Suprapubic skin (tissue), 4 donors: Measurements from ENCODE around the gene TIGD7.

Experiments used
- EP300 ChIP-seq: sonication (generic); formaldehyde crosslinking; IDR thresholded peaks from one replicate; pipeline ENCODE4 v1.6.1; 2017; ENCODE audit warnings: antibody characterized with exemption
- POLR2A ChIP-seq, 2 donors: fragments of 450-650 bp; IDR thresholded peaks; one replicate each; pipeline ENCODE4 v1.6.1; 2017; ENCODE audit warnings: antibody characterized with exemption in 2 of 2, mild to moderate bottlenecking in 2 of 2, moderate library complexity in 2 of 2
- POLR2AphosphoS5 ChIP-seq, 3 donors: sonication (generic); formaldehyde crosslinking; IDR thresholded peaks; one replicate each; pipeline ENCODE4 v1.6.1; 2017; ENCODE audit warnings: antibody characterized with exemption in 3 of 3
- TF ChIP-seq, protein P1 (sequence below), 2 donors: fragments of 200-600 bp in 1 of 2; fragments of 450-650 bp in 1 of 2; sonication (generic) in 1 of 2; IDR thresholded peaks; one replicate each; pipeline ENCODE4 v1.5.1; 2016 to 2019; ENCODE audit warnings: antibody characterized with exemption in 2 of 2, mild to moderate bottlenecking in 1 of 2, moderate library complexity in 1 of 2

DNA sequence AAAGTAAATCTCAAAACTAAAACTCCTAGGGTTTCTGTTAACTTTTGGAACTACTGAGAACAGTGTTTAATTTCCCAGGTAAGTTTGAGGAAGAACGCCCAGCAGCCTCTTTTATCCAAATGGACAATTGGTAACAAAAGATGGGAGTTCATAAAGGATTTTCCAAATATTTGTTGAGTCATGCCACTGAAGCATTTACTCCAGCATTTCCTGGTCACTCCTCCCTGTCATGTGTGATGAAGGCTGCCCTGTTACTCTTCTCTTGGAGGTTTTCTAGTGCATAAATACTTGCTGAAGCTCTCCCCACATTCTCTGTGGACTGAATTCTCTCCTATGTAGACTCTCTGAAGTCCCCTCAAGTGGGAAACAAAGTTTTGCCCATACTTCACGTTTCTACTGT is 16.6 kb upstream of the TIGD7 start:
- TF ChIP-seq POLR2AphosphoS5 (IDR thresholded peaks at IDR 0.05) = no peak
- TF ChIP-seq POLR2A (IDR thresholded peaks at IDR 0.05) = no peak
- TF ChIP-seq, protein P1, sequence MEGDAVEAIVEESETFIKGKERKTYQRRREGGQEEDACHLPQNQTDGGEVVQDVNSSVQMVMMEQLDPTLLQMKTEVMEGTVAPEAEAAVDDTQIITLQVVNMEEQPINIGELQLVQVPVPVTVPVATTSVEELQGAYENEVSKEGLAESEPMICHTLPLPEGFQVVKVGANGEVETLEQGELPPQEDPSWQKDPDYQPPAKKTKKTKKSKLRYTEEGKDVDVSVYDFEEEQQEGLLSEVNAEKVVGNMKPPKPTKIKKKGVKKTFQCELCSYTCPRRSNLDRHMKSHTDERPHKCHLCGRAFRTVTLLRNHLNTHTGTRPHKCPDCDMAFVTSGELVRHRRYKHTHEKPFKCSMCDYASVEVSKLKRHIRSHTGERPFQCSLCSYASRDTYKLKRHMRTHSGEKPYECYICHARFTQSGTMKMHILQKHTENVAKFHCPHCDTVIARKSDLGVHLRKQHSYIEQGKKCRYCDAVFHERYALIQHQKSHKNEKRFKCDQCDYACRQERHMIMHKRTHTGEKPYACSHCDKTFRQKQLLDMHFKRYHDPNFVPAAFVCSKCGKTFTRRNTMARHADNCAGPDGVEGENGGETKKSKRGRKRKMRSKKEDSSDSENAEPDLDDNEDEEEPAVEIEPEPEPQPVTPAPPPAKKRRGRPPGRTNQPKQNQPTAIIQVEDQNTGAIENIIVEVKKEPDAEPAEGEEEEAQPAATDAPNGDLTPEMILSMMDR (IDR thresholded peaks at IDR 0.05) = no peak
- TF ChIP-seq EP300 = no peak
